Lower leg skin (tissue), 4 donors: ENCODE measurements around the gene THOC1. TPM values are rescaled to one million over a fixed set of nuclear protein-coding genes. Genes with fewer than 3 reads are reported as not detected.
"Not testable (repeated sequence)": the region's sequence is repeated elsewhere in the genome, so short reads cannot be mapped to it uniquely, and the experiment has no call there.

Experiments used
- DNase-seq, 2 donors: peaks; one replicate each; pipeline ENCODE4 v3.0.0-alpha.2; 2019; ENCODE audit warnings: low spot score in 2 of 2
- H3K4me3 ChIP-seq: fragments of 200-600 bp; sonication (generic); 2 replicates; pipeline ENCODE4 v1.5.1; 2017; ENCODE audit warnings: mild to moderate bottlenecking, low read depth; ENCODE audit not compliant: poor library complexity, severe bottlenecking
- POLR2A ChIP-seq, 2 donors: fragments of 450-650 bp; IDR thresholded peaks; one replicate each; pipeline ENCODE4 v1.6.1; 2016 to 2017; ENCODE audit warnings: antibody characterized with exemption in 2 of 2, mild to moderate bottlenecking in 1 of 2, moderate library complexity in 1 of 2
- WGBS, 2 donors: methylation state at CpG; one replicate each; pipeline ENCODE4 v1.1.5; 2018; 5-methylcytosine and 5-hydroxymethylcytosine counted together
- intact Hi-C: fragments of 100-400 bp; cut with DNase I; formaldehyde crosslinking; loops from one replicate; pipeline ENCODE4 v1.15.0; 2023; ENCODE audit warnings: low total_unique reads
- total RNA-seq, 4 donors: library from RNA; depleted of rRNA; stranded (reverse); fragments of >200 nt; gene quantifications; one replicate each; pipeline ENCODE4 v1.1.0, GENCODE V29; 2016
- TF ChIP-seq, protein P1 (sequence below), 3 donors: fragments of 450-650 bp; IDR thresholded peaks; one replicate each; pipeline ENCODE4 v1.5.1; 2016; ENCODE audit warnings: antibody characterized with exemption in 3 of 3, mild to moderate bottlenecking in 3 of 3, moderate library complexity in 2 of 3

THOC1 gene
- total RNA-seq, 4 donors from 2014 or later: 28.8 to 61.6 (median 38.2) TPM

GRCh38 chr18:310042-310441 is 42.2 kb upstream of the THOC1 start:
- intact Hi-C loops: no loop called here
- no peak for TF ChIP-seq POLR2A (IDR thresholded peaks at IDR 0.05)
- TF ChIP-seq, protein P1, sequence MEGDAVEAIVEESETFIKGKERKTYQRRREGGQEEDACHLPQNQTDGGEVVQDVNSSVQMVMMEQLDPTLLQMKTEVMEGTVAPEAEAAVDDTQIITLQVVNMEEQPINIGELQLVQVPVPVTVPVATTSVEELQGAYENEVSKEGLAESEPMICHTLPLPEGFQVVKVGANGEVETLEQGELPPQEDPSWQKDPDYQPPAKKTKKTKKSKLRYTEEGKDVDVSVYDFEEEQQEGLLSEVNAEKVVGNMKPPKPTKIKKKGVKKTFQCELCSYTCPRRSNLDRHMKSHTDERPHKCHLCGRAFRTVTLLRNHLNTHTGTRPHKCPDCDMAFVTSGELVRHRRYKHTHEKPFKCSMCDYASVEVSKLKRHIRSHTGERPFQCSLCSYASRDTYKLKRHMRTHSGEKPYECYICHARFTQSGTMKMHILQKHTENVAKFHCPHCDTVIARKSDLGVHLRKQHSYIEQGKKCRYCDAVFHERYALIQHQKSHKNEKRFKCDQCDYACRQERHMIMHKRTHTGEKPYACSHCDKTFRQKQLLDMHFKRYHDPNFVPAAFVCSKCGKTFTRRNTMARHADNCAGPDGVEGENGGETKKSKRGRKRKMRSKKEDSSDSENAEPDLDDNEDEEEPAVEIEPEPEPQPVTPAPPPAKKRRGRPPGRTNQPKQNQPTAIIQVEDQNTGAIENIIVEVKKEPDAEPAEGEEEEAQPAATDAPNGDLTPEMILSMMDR (IDR thresholded peaks at IDR 0.05): no peak
- no peak for DNase-seq
- no peak overlapping the region for H3K4me3 ChIP-seq

DNA sequence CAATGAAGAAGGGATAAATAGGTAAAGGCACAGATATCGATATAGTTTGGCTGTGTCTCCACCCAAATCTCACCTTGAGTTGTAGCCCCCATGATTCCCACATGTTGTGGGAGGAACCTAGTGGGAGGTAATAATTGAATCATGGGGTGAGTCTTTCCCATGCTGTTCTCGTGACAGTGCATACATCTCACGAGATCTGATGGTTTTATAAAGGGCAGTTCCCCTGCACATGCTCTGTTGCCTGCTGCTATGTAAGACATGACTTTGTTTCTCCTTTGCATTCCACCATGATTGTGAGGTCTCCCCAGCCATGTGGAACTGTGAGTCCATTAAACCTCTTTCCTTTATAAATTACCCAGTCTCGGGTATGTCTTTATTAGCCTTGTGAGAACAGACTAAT is 40.2 kb upstream of the THOC1 start:
- 78 to 92% methylated on average over 4 of the region's 4 CpGs for WGBS, 2 donors
- DNase-seq, intact Hi-C loops, H3K4me3 ChIP-seq: not testable (repeated sequence)

GRCh38 chr18:306608-307255 is 38.9 kb upstream of the THOC1 start:
- no peak for DNase-seq
- H3K4me3 ChIP-seq: no peak overlapping the region
- intact Hi-C loops: no loop called here
- WGBS, 2 donors: 85 to 89% methylated on average over 7 of the region's 7 CpGs
- no peak for TF ChIP-seq POLR2A (IDR thresholded peaks at IDR 0.05)

DNA sequence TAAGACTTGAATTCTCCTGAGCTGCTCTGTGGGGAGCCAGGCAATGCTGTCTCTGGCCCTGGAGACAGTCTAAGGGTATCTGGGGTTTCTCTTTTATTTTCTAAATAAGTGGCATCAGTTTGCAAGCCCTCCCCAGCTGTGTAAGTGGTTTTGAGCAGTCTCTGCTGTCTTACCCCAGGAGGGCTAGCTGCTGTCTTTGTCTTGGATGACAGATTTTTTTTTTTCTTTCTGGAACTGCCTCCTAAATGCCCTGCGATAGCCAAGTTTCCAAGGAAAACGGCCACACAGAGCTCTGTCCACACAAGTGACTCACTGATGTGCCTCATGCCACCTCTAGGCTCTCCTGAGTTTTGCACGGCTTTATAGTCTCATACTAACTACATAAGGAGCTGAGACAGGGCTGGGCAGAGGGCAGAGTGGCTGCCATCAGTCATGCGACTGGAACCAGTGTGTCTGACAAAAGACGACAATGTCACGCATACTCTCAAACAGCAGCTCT is 37.2 kb upstream of the THOC1 start:
- no peak for DNase-seq
- no peak overlapping the region for H3K4me3 ChIP-seq
- intact Hi-C loops: no loop called here
- TF ChIP-seq, protein P1 (IDR thresholded peaks at IDR 0.05): no peak
- TF ChIP-seq POLR2A (IDR thresholded peaks at IDR 0.05): no peak
- WGBS, 2 donors: 56 to 69% methylated on average over 6 of the region's 6 CpGs

GRCh38 chr18:303607-304006 is 35.8 kb upstream of the THOC1 start:
- intact Hi-C loops: no loop called here
- no peak overlapping the region for H3K4me3 ChIP-seq
- no peak for DNase-seq
- 76 to 84% methylated on average over 2 of the region's 2 CpGs for WGBS, 2 donors
- no peak for TF ChIP-seq POLR2A (IDR thresholded peaks at IDR 0.05)
- TF ChIP-seq, protein P1 (IDR thresholded peaks at IDR 0.05): no peak

- TF ChIP-seq, protein P1 (IDR thresholded peaks at IDR 0.05): no peak
- no peak for TF ChIP-seq POLR2A (IDR thresholded peaks at IDR 0.05)
- 0 to 100% methylated on average over 1 of the region's 1 CpG for WGBS, 2 donors
- no peak for DNase-seq
- intact Hi-C loops: no loop called here
- H3K4me3 ChIP-seq: no peak overlapping the region
Measured at GRCh38 chr18:303011-303410, 35.2 kb upstream of the THOC1 start.

DNA sequence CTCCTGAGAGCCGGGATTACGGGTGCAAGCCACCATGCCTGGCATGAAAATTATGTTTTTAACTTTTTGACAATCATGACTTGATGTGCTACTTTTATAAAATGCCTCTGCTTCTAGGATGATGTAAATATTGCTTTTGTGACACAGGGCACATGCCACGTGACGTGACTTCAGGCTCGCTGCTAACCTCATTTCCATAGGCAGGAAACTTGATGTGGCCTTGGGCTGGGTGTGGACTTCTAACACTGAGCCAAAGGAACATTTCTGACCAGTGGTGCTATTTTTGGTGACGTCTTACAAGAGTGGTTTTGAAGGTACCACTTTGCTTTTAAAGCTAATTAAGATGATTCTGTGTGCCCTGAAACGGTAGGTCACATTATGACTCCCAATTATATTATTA is 34.2 kb upstream of the THOC1 start:
- intact Hi-C loops: no loop called here
- no peak for TF ChIP-seq POLR2A (IDR thresholded peaks at IDR 0.05)
- TF ChIP-seq, protein P1 (IDR thresholded peaks at IDR 0.05): no peak
- H3K4me3 ChIP-seq: no peak overlapping the region
- no peak for DNase-seq
- WGBS, 2 donors: 82 to 86% methylated on average over 7 of the region's 7 CpGs
